ENCODE data around the gene TBC1D10A. TPM values are rescaled to one million over a fixed set of nuclear protein-coding genes. Genes with fewer than 3 reads are reported as not detected.

The TBC1D10A gene
- total RNA-seq, 1 experiment from 2014 or later = 8.4 TPM

- DNase-seq (ENCODE audit: low spot score) = no peak
- H3K27me3 ChIP-seq (replicated peaks; ENCODE audit: insufficient read depth, low read depth, low read length, poor library complexity) = no peaks in the 10 kb centered on the region
- H3K4me3 ChIP-seq (ENCODE audit: low read depth, low read length, poor library complexity, severe bottlenecking) = no peak overlapping the region
- no TSS peak for BruUV-seq (replicated peaks)
- CTCF ChIA-PET = no interaction called here
- H3K4me1 ChIP-seq (ENCODE audit: insufficient read depth, low read length, poor library complexity, severe bottlenecking) = peaks cover 24% of the 10 kb centered on the region
- TF ChIP-seq EZH2 (IDR thresholded peaks at IDR 0.05; ENCODE audit: borderline replicate concordance, low read depth, low read length, poor library complexity, severe bottlenecking) = no peak
- TF ChIP-seq CTCF (conservative IDR thresholded peaks at IDR 0.05; ENCODE audit: low read depth, low read length) = no peak
- no peaks in the 10 kb centered on the region for H3K36me3 ChIP-seq (ENCODE audit: insufficient read depth, low read length, poor library complexity, severe bottlenecking)
- intact Hi-C loops (cut with micrococcal nuclease; ENCODE audit: unreplicated experiment) = no loop called here
- POLR2A ChIA-PET (ENCODE audit: low non-redundant PET) = no interaction called here
- no peak overlapping the region for H3K27ac ChIP-seq (ENCODE audit: low read depth, low read length, poor library complexity, severe bottlenecking)
- no peaks in the 10 kb centered on the region for H3K9me3 ChIP-seq (ENCODE audit: low read depth, low read length, poor library complexity, severe bottlenecking)
Observed at GRCh38 chr22:30293026-30293425, 33.7 kb downstream of the TBC1D10A start.

- H3K4me3 ChIP-seq (ENCODE audit: low read depth, low read length, poor library complexity, severe bottlenecking) = no peak overlapping the region
- TF ChIP-seq EZH2 (IDR thresholded peaks at IDR 0.05; ENCODE audit: borderline replicate concordance, low read depth, low read length, poor library complexity, severe bottlenecking) (no peak), CTCF (conservative IDR thresholded peaks at IDR 0.05; ENCODE audit: low read depth, low read length) (no peak)
- CTCF ChIA-PET = no interaction called here
- intact Hi-C loops (cut with micrococcal nuclease; ENCODE audit: unreplicated experiment) = no loop called here
- no peak for DNase-seq (ENCODE audit: low spot score)
- POLR2A ChIA-PET (ENCODE audit: low non-redundant PET) = no interaction called here
- H3K4me1 ChIP-seq (ENCODE audit: insufficient read depth, low read length, poor library complexity, severe bottlenecking) = peaks cover 26% of the 10 kb centered on the region
- no peak overlapping the region for H3K27ac ChIP-seq (ENCODE audit: low read depth, low read length, poor library complexity, severe bottlenecking)
- no peaks in the 10 kb centered on the region for H3K36me3 ChIP-seq (ENCODE audit: insufficient read depth, low read length, poor library complexity, severe bottlenecking)
- no peaks in the 10 kb centered on the region for H3K9me3 ChIP-seq (ENCODE audit: low read depth, low read length, poor library complexity, severe bottlenecking)
- no peaks in the 10 kb centered on the region for H3K27me3 ChIP-seq (replicated peaks; ENCODE audit: insufficient read depth, low read depth, low read length, poor library complexity)
- no TSS peak for BruUV-seq (replicated peaks)
Observed at GRCh38 chr22:30292069-30292970, 34.4 kb downstream of the TBC1D10A start.

- no peaks in the 10 kb centered on the region for H3K36me3 ChIP-seq (ENCODE audit: insufficient read depth, low read length, poor library complexity, severe bottlenecking)
- no peak overlapping the region for H3K4me3 ChIP-seq (ENCODE audit: low read depth, low read length, poor library complexity, severe bottlenecking)
- intact Hi-C loops (cut with micrococcal nuclease; ENCODE audit: unreplicated experiment) = no loop called here
- POLR2A ChIA-PET (ENCODE audit: low non-redundant PET) = interaction anchor here (0.6 kb wide), 1 partner anchor 88 kb away, joined by 3 read pairs; no protein-coding TSS in a partner anchor
- peak; percentile 46 for DNase-seq (ENCODE audit: low spot score)
- no peaks in the 10 kb centered on the region for H3K27me3 ChIP-seq (replicated peaks; ENCODE audit: insufficient read depth, low read depth, low read length, poor library complexity)
- peaks cover 26% of the 10 kb centered on the region for H3K4me1 ChIP-seq (ENCODE audit: insufficient read depth, low read length, poor library complexity, severe bottlenecking)
- BruUV-seq (replicated peaks) = no TSS peak
- TF ChIP-seq EZH2 (IDR thresholded peaks at IDR 0.05; ENCODE audit: borderline replicate concordance, low read depth, low read length, poor library complexity, severe bottlenecking) (no peak), CTCF (conservative IDR thresholded peaks at IDR 0.05; ENCODE audit: low read depth, low read length) (no peak)
- H3K27ac ChIP-seq (ENCODE audit: low read depth, low read length, poor library complexity, severe bottlenecking) = peak overlapping the region; percentile 51
- H3K9me3 ChIP-seq (ENCODE audit: low read depth, low read length, poor library complexity, severe bottlenecking) = no peaks in the 10 kb centered on the region
- CTCF ChIA-PET = no interaction called here
Observed at GRCh38 chr22:30291058-30291892, 35.5 kb downstream of the TBC1D10A start.
